Right lobe of liver (tissue), 6 donors: ENCODE results near the gene GLIPR2. TPM values are rescaled to one million over a fixed set of nuclear protein-coding genes. Genes with fewer than 3 reads are reported as not detected.
"Not testable (repeated sequence)": the region's sequence is repeated elsewhere in the genome, so short reads cannot be mapped to it uniquely, and the experiment has no call there.

Source experiments
- ATAC-seq, 4 donors: fragments of 200-7000 bp; cut with Tn5 transposase; one replicate each; pipeline ENCODE4 v1.9.1; 2020; ENCODE audit warnings: mild to moderate bottlenecking in 4 of 4, moderate library complexity in 4 of 4
- DNase-seq, 3 donors: peaks; one replicate each; pipeline ENCODE4 v3.0.0-alpha.2; 2020
- H3K27ac ChIP-seq, 3 donors: fragments of 200-600 bp; one replicate each; pipeline ENCODE4 v1.8.0; 2022
- H3K27me3 ChIP-seq, 2 donors: fragments of 200-600 bp; one replicate each; pipeline ENCODE4 v1.8.0; 2022
- H3K36me3 ChIP-seq, 4 donors: fragments of 200-600 bp; sonication (generic) in 1 of 4; one replicate each; pipeline versions ENCODE4 v1.5.1 to v1.8.0; 2017 to 2022; ENCODE audit warnings: control low read depth in 1 of 4
- H3K4me1 ChIP-seq, 4 donors: fragments of 200-600 bp; sonication (generic) in 1 of 4; one replicate each; pipeline versions ENCODE4 v1.5.1 to v1.8.0; 2017 to 2022; ENCODE audit warnings: control low read depth in 1 of 4
- H3K4me3 ChIP-seq, 3 donors: fragments of 200-600 bp; one replicate each; pipeline ENCODE4 v1.8.0; 2022
- H3K9me3 ChIP-seq, 4 donors: fragments of 200-600 bp; sonication (generic) in 1 of 4; one replicate each; pipeline versions ENCODE4 v1.5.1 to v1.8.0; 2017 to 2022; ENCODE audit warnings: control low read depth in 1 of 4
- POLR2A ChIP-seq: fragments of 450-650 bp; IDR thresholded peaks from one replicate; pipeline ENCODE4 v1.6.1; 2017; ENCODE audit warnings: antibody characterized with exemption, mild to moderate bottlenecking
- WGBS: methylation state at CpG from one replicate; pipeline ENCODE4 v1.1.6; 2018; ENCODE audit warnings: low coverage, low lambda C conversion rate; ENCODE audit not compliant: insufficient coverage; ENCODE audit errors: missing lambda C conversion rate; 5-methylcytosine and 5-hydroxymethylcytosine counted together
- intact Hi-C, 2 donors: fragments of 100-400 bp; cut with DNase I; formaldehyde crosslinking; loops; one replicate each; pipeline versions ENCODE4 v1.11.2 to v1.14.1; 2022
- long read RNA-seq: library from polyadenylated mRNA; unstranded; transcript quantifications from one replicate; pipeline ENCODE4 v2.0.0, GENCODE V29; 2019
- total RNA-seq, 6 experiments: library from RNA; depleted of rRNA in 2 of 6; stranded (reverse); fragments of >200 nt in 2 of 6; fragmentation: NEBNext Ultra II Directional in 3 of 6; extraction: Animal tissue kit (Norgen Biotek cat#: 25700) in 3 of 6; gene quantifications; one replicate each; pipeline versions ENCODE4 v1.1.0 to v1.2.4, GENCODE V29; 2016 to 2023
- TF ChIP-seq, protein P1 (sequence below), 4 donors: fragments of 200-600 bp in 3 of 4; fragments of 450-650 bp in 1 of 4; IDR thresholded peaks; one replicate each; pipeline versions ENCODE4 v1.5.1 to v1.8.0; 2016 to 2022; ENCODE audit warnings: antibody characterized with exemption in 4 of 4, mild to moderate bottlenecking in 2 of 4
- donor health status: DM: no; HTN: yes; CAD: no.
- donor health status: DM: no; HTN: no; CAD: no.
- donor health status: DM: no; HTN: no; CAD: no.
- donor health status: DM: no; HTN: yes; CAD: no.
- donor health status: DM: no; HTN: yes; CAD: no.

Gene GLIPR2
- total RNA-seq, result 1 to 10 TPM; 1.2 to 3.9 (median 2.5) TPM
- long read RNA-seq, result 0 reads

DNA sequence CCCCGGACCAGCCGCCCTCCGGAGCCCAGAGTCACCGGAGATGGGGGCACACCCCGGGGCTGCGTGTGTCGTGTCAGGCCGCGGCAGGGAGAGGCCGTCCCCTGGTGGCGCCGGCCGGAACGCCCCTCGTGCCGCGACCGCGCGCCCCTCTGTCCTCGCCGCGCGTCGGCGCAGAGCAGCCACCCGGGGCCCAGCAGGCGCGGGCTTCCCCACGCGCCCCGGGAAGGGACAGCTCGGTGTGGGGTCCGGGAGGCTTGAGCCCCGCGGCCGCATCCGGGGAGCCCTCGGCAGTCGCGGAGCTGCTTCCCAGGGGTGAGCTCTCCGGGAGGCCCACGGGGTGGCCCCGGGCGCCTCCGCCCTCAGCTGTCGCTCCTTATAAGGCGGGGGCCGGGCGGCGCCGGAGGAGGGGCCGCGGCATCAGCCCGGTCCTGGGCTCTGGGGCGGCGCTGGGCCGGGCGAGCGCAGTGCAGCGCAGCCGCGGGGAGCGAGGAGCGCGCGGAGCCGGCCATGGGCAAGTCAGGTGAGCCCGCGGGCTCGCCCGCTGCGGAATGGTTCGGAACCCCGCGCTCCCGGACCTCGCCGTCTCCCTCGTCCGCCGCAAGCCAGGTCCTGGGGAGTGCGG is at the start of gene GLIPR2:
Gene GLIPR2 (plus strand): TSS at position 462 of the 622 bp plus-strand sequence. CDS start 46 bp downstream, at position 508.
- TF ChIP-seq POLR2A, result peak; percentile 67
- TF ChIP-seq, protein P1, sequence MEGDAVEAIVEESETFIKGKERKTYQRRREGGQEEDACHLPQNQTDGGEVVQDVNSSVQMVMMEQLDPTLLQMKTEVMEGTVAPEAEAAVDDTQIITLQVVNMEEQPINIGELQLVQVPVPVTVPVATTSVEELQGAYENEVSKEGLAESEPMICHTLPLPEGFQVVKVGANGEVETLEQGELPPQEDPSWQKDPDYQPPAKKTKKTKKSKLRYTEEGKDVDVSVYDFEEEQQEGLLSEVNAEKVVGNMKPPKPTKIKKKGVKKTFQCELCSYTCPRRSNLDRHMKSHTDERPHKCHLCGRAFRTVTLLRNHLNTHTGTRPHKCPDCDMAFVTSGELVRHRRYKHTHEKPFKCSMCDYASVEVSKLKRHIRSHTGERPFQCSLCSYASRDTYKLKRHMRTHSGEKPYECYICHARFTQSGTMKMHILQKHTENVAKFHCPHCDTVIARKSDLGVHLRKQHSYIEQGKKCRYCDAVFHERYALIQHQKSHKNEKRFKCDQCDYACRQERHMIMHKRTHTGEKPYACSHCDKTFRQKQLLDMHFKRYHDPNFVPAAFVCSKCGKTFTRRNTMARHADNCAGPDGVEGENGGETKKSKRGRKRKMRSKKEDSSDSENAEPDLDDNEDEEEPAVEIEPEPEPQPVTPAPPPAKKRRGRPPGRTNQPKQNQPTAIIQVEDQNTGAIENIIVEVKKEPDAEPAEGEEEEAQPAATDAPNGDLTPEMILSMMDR (IDR thresholded peaks at IDR 0.05), result peak in 2 of 4 donors; percentile 12 to 18
- Histone ChIP-seq H3K36me3 (no peaks in the 10 kb centered on the region), H3K27ac (peak within 1 kb of the TSS; percentile 26 to 41 (median 35)), H3K4me3 (peak within 1 kb of the TSS; percentile 55 to 68 (median 57)), H3K27me3 (peaks cover 0 to 10% of the 10 kb centered on the region in 2 donors), H3K4me1 (peaks cover 0 to 9% (median 0%) of the 10 kb centered on the region in 4 donors), H3K9me3 (no peaks in the 10 kb centered on the region)
- 0% methylated on average over 4 of the region's 83 CpGs for WGBS
- intact Hi-C loops, result no loop called here
- DNase-seq (peak; percentile 71 to 83 (median 81)), ATAC-seq (peak; percentile 90 to 95 (median 93))

DNA sequence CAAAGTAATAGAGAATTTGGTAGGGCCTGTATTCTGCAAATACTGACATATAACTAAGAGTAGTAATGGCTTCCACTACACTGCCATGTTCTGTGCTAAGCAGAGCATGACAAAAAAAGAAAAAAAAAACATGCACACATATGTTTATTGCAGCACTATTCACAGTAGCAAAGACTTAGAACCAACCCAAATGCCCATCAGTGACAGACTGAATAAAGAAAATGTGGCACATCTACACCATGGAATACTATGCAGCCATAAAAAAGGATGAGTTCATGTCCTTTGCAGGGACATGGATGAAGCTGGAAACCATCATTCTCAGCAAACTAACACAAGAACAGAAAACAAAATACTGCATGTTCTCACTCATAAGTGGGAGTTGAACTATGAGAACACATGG is 49.5 kb upstream of the GLIPR2 start:
- H3K27ac ChIP-seq, H3K4me3 ChIP-seq, intact Hi-C loops, DNase-seq, ATAC-seq, H3K9me3 ChIP-seq, H3K36me3 ChIP-seq, H3K27me3 ChIP-seq: not testable (repeated sequence)
- H3K4me1 ChIP-seq, result peaks cover 0 to 17% (median 8%) of the 10 kb centered on the region in 4 donors

DNA sequence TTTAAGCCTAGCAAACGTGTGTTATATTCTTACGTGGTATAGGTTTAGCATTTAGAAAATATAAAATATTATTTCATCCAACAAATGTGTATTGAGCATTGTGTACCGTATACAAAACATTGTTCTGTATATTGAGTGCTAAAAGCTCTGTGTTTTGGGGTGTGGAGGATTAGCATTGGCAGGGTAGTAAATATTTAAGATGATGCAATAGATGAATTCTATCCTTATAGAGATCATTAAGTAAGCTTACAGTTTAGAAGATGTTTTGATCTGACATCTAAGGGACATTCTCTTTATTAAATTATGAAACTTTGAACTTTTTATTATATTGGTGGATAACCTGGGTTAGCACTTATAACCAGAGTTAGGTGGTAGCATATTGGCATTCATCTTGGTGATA is 48.5 kb upstream of the GLIPR2 start:
- ATAC-seq (no peak), DNase-seq (no peak)
- 80% methylated on average over 3 of the region's 3 CpGs for WGBS
- no peaks in the 10 kb centered on the region for H3K27me3 ChIP-seq
- no peaks in the 10 kb centered on the region for H3K9me3 ChIP-seq
- intact Hi-C loops, result no loop called here
- peaks cover 0 to 26% (median 10%) of the 10 kb centered on the region in 4 donors for H3K4me1 ChIP-seq
- H3K36me3 ChIP-seq, result no peaks in the 10 kb centered on the region
- H3K27ac ChIP-seq, result no peak overlapping the region
- no peak overlapping the region for H3K4me3 ChIP-seq
- TF ChIP-seq, protein P1 (IDR thresholded peaks at IDR 0.05), result no peak
- no peak for TF ChIP-seq POLR2A

GRCh38 chr9:36091026-36091953 is 45.2 kb upstream of the GLIPR2 start:
- H3K36me3 ChIP-seq, result no peaks in the 10 kb centered on the region
- TF ChIP-seq, protein P1 (IDR thresholded peaks at IDR 0.05), result no peak
- no peak for TF ChIP-seq POLR2A
- ATAC-seq (peak; percentile 82 to 92 (median 88)), DNase-seq (peak; percentile 67 to 75 (median 74))
- H3K27me3 ChIP-seq, result no peaks in the 10 kb centered on the region
- H3K4me3 ChIP-seq, result no peak overlapping the region
- H3K4me1 ChIP-seq, result peaks cover 0 to 28% (median 10%) of the 10 kb centered on the region in 4 donors
- WGBS, result 23% methylated on average over 8 of the region's 8 CpGs
- peak overlapping the region in 1 of 3 donors; percentile 8 for H3K27ac ChIP-seq
- intact Hi-C loops, result no loop called here
- H3K9me3 ChIP-seq, result no peaks in the 10 kb centered on the region

DNA sequence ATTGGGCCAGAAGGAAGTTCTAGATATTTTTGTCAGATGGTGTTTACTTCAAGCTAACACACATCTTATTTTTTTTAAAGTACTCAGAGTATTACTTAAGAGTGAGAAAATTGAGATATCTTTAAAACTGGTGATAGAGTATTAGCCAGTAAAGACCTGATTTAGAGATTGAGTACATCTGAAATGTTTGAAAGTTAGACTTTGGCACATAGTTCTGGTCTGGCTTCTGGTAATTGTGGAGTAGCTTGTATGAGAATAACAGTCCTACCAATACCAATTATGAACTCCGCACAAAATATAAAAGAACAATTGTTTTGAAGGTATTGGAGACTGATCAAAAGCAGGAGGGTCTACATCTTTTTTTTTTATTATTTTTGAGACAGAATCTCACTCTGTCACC is 44.5 kb upstream of the GLIPR2 start:
- Histone ChIP-seq H3K27ac (peak overlapping the region in 1 of 3 donors; percentile 8), H3K4me3 (no peak overlapping the region), H3K27me3 (no peaks in the 10 kb centered on the region), H3K9me3 (no peaks in the 10 kb centered on the region), H3K4me1 (peaks cover 0 to 28% (median 10%) of the 10 kb centered on the region in 4 donors), H3K36me3 (no peaks in the 10 kb centered on the region)
- TF ChIP-seq, protein P1 (IDR thresholded peaks at IDR 0.05), result no peak
- TF ChIP-seq POLR2A, result no peak
- ATAC-seq (peak; percentile 47 to 52 (median 50)), DNase-seq (no peak)
- WGBS, result 50% methylated on average over 1 of the region's 1 CpG
- intact Hi-C loops, result no loop called here
